NAMALWA (cell line): ENCODE measurements around the gene DUSP3.

Source experiments
- DNase-seq: peaks from one replicate; pipeline ENCODE4 v3.0.0-alpha.2; 2015; ENCODE audit warnings: low spot score

Gene DUSP3

DNA sequence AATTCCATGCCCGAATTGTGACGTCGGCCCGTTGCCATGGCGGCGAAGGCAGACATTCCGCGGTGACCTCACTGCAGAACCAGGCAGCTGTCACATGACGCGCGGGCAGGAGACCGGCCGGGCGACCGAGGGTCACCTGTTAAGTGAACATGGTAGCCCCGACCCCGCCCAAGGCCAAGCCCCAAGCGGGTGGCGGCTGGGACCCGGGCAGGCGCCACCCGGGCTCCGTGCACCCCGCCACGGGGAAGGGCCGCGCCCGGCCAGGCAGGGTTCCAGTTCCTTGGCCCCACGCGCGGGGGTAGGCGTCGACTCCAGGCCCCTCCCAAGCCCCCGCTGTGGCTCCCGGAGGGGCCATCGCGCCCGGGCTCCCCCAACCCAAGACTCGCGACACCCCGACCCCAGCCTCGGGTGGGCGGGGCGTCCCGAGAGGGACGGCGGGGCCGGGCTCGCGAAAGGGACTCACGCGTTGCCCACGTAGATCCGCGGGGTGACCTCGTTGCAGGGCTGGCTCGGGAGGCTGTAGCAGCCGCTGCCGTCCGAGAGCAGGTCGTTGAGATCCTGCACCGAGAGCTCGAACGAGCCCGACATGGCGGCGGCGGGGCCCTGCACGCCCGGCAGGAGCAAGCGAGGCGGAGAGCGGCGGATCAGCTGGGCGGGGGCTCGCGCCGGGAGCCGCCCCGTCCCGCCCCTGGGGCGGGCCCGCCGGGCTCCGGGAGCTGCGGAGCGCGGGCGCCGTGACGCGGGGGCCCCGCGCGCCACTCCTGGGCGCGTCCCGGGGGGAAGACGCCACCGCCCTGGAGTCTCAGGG, at the start of gene DUSP3:
DUSP3 (minus strand) TSS at position 641 of the 808 bp plus-strand sequence; CDS start at position 588, 53 bp downstream.
- DNase-seq = peak; percentile 68

DNA sequence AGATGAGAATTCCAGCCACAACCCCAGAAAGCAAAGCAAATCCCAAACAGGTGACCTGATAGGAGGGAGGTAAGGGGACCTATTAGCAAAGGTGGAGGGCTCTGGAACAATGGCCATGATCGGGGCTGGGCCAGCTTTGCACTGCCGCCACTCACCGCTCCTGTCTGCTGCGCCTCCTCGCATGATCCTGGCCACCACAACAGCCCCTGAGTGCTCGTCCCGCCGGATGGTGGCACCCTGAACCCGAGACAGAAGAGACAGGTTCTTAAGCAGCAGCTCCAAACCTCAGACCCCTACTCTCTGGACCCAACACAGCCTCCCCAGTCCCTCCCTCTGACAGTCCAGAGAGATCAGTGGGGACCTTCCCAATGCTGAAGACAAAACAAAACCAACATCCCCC, 48.8 kb upstream of the DUSP3 start:
- no peak for DNase-seq

DNA sequence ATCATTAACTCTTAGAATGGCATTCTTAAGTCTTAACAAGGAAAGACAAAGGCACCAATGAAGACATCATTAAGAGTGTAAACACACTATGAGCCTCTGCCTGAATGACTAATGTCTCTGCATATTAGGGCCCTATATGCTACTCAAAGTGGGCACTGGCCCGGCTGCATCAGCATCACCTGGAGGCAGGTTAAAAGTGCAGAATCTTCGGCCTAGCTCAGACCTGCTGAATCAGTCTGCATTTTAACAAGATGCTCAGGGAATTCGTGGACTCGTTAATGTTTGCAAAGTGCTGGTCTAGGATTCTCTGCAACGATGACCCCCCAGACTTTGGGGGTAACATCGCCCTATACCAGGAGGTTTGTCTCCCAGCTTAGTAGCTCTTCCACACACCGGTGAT, 47.4 kb upstream of the DUSP3 start:
- no peak for DNase-seq

DNA sequence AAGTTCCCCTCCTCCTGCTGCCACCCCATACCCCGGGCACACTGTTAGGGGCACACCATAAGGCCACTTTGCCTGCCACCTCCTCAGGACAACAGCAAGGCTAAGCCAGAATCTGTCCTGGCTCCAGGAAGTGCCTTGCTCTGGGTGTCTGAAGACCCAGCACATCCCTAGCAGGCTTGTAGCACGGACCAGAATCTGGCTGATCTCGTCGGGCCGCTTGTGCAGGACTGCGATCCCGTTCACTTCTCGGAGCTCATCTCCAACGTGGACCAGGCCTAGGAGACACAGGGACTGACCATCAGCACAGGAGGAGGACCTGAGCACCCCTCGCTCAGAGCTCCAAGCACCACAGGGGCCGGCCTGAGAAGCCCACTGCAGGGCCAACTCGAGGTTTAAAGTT, 46.8 kb upstream of the DUSP3 start:
- no peak for DNase-seq

DNA sequence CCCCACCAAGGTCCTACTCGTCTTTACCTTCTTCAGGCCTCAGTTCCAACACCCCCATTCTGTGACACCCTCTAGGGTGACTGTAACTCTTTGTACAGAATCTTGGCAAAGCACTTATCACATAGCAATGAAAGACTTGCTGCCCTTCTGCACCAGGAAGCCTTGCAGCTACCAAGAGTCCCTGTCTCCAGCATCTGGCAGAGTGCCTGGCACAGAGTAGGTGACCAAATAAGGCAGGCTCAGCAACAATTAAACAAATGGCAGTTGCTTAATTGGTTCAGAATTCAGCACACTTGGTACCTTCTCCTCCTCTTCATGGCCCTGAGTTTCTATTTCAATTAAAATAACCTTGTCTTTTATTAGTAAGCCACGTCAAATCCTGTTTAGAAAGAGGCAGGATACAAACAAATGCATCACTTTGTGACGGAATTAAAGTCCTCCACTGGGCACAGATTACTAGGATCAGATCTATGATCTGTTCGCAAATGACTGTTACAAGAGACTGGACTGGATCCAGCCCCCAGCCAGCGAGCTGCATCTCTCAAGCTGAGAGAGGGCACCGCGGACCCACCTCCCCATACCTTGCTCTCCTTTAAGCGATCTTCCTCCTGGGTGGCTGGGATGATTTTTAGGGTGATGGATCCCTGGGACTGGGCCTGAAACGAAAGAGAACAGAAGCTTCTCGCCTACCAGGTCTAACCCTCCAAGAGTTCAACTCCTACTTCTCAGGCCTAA, 44.7 kb upstream of the DUSP3 start:
- no peak for DNase-seq

DNA sequence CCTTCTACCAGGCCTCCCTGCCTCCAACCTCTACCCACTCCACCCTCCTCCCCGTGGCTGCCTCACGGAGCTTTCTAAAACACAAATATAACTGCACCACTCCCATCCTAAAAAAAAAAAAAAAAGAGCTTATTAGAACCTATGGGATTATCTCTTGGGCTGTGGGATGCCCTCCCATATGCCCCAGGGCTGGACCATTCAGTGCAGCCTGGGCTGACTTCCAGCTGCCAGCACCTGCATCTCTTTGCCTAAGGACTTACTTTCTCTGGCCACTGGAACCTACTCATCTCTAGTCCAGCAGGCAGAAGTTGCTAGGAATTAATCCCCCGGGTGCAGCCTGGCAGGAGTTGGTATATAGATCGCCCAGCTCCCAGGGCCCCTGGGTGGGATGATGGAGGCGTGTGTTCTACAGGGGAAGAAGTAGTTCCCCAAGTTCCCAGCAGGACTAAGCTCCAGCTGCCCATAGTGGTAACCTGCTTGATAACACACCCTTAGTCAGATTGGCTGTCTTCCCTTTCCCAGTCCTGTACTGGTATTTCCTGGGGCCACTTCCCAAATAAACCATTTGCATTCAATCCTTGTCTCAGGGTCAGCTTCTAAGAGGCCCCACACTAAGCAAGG, 43.9 kb upstream of the DUSP3 start:
- DNase-seq = no peak

DNA sequence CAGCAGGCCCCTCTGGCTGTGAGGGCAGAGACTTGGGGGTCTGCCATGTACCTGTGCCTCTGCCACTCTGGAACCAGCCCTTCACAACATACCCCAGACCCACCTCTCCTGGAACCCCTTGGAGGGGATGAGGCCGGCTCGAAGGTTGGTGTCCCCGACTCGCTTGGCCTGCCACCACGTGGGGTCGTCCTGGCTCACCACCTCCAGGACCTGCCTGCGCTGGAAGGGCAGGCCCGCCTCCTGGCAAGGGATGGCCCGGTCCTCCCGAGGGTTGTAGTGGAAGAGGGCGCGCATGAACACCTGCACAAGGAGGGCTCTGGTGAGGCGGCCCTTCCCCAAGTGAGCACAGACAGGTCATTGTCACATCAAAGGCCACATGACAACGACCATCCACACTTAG, 42.0 kb upstream of the DUSP3 start:
- DNase-seq = no peak

DNA sequence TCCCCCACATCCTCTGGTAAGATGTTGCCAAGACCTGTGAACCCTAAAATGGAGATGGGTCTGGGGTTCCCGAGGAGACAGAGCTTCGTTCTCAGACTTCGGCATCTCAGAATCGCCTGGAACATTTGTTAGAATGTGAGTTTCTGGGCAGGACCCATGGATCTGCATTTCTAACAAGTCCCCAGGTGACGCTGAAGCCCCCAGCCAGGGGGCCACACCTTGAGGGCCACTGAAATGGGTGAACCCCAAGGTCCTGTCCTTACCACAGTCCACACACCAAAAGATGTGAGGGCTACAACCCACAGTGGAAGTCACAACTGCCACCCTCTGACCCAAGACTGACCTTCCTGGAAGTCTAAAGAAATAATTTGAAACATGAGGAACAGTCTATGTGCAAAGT, 40.2 kb upstream of the DUSP3 start:
- DNase-seq = no peak

DNA sequence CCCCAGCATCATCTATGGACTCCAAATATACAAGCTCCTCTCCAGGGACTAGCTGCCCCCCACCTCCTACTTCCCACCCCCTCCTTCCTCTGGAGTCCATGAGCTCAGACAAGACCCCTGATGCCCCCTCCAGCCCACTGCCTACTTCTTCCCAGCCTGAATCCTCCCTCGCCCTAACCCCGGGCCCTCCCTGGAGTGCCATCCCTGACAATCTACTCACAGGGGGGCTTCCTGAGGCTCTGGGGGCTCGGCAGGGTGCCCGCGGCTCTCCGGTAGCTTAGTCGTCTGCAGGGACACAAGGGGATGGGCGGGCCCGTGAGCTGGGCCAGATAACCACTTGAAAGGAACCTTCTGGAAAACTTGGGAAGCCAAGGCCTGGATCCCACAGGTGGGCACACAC, 39.0 kb upstream of the DUSP3 start:
- DNase-seq = no peak

DNA sequence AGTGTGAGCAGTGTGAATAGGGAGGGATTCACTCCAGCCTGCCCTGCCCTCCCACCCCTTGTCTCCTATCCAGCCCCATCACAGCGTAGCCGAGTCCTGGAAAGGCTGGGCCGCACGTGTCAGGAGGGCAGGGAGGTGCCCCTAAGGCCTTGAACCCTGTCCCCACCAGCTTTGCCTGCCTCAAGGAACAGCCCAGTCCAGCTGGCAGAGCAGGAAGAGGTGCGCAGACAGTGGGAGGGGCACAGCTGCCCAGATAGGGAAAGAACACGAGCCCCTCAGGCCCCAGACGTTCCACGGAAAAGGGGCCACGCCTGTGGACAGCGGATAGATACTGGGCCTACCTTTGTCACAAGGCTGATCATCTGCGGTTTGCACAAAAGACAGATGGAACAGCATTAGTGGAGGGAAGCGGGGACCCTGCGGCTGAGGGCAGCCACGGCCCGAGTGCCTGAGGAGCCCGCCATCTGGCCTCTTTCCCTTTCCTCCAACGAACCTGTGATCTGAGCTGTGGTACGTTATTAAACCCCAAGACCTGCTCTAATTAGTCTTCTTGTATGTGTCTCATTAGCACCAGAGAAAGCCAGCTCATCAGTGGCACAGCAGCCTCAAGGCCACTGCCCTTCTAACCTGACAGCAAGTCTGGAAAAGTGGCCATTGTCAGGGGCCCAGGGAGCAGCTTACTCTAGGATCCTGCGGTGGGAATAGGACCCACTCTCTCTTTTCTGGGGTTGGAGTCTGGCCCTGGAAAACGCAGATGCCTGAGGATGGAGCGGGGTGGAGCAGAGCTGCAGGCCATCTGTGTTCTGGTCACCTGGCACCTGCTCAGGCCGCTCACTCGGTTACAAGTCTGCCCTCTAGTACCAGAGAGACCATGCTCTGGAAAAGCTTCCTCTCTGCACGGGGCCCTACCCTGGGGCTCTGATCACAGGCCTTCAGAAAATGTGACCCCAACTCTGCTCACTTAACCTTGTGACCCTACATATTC, 37.9 kb upstream of the DUSP3 start:
- no peak for DNase-seq

DNA sequence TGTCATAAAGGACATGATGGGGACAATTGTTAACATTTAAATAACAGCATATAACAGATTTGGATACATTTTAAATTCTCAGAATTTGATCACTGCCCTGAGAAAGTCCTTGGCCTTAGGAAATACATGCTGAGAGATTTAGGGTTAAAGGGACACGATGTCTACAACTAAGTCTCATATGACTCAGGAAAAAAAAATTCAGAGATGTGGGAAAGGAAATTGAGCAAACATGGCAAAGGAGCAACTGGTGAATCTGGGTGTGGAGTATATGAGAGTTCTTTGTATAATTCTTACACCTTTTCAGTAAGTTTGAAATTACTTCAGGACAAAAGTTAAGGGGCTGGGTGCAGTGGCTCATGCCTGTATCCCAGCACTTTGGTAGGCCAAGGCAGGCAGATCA, 35.9 kb upstream of the DUSP3 start:
- DNase-seq = no peak

DNA sequence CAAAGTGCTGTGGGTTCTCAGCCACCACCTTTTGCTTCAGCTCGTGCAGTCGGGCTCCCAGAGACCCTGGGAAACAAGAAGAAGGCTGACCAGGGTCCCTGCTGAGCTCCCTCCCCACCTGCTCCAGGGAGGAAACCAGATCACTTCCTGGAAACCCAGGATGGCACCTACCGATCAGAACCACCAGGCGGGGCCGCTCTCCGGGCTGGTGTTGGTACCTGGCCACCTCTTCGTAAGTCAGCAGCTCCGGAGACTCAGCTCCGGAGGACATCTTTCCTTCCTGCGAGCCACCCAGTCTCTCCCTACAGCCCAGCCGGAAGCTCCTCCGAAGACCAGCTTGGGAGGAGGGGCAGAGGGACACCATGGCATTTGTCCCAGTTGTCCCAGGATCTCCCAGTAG, 35.2 kb upstream of the DUSP3 start:
- no peak for DNase-seq

DNA sequence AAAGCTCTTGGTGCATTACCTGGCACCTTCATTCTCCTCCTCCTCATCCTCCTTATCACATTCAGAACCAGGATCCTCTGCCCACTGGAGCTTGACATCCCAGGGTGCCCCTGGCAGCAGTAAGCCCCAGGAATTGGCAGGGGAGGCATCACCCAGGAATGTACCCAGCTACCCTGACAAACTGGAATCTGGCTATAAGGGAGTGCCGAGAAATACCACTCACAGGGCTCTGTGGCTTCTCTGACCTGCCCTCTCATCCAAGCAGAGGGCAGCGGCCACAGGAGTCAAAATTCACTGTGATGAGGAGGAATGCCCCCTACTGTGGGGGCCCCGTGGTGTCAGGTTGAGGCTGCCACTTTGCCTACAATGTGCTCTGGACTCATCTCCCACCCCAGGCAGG, 34.6 kb upstream of the DUSP3 start:
- DNase-seq = no peak

DNA sequence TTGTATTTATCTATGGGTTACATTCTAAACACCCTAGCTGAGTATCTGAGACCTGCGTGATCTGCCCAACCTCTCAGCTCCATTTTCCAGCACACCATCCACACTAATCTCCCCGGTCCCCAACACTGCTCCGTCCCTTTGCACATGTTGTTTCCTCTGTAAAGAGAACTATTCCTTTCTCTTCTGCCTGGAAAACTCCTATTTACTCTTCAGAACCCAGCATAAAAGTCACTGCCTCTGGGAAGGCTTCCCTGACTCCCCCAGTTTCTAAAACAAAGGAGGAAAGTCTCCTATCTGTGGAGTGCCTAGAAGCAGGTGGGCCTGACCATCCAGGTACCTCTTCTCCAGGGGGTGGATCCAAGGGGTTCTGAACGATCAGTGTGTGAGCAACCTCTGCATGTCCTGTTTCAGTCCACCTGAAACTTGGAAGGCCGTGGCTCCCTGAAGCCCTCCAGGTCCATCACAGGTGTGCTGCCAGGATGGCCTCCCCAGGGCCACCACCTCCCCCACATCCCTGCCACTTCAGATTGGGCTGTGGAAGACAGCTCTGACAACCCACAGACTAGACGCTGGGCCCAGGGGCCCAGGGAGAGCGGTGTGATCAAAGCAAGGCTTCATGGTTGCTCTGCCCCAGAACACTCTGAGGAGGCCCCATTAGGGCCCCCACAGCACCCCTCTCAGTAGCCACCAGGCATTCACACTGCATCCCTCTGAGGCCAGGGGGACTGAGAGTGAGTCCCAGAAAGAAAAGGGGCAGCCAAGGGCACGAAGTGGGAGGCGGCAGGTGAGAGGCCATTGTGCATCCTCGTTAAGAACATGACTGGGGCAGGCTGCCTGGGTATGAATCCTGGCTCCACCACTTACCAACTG, 33.9 kb upstream of the DUSP3 start:
- DNase-seq = no peak

DNA sequence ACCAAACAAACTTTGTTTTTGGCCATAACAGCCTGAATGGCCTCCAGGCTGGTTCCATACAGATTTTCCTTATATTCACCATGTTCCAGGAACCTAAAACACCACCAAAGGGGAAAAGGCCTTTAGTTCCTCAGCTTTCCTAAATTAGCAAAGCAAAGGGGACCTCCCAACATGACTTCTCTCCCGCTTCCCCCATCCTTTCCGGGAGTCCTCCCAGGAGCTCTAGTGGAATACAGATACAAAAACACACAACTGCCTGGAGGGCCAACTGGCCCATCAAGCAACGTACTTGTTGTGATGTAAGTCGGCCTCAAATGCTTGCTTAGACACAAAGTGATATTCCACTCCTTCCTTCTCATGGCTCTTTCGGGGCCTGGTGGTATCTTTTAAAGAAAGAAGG, 32.0 kb upstream of the DUSP3 start:
- DNase-seq = no peak

DNA sequence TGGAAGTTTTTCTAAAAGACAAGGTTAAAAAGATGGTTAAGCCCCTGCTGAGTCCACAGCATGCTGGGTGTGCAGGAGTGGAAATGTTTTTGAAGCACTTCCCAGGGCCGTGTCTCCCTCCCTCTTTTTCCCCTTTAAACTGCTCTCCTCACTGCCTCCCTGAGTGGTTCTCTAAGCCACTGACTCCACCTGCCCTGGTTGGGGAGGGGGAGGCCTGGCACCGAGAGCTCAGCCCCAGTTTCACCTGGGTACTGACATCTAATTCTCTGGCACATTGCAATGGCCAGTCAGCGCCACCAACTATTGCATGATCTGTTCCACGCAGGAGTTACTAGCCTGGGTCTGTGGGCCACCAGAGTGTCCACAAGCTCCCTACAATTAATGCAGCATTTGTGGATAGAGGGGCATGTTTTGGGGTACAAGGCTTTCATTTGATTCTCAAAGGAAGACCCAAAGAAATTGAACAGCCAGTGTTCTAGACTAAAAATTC, 31.5 kb upstream of the DUSP3 start:
- no peak for DNase-seq

DNA sequence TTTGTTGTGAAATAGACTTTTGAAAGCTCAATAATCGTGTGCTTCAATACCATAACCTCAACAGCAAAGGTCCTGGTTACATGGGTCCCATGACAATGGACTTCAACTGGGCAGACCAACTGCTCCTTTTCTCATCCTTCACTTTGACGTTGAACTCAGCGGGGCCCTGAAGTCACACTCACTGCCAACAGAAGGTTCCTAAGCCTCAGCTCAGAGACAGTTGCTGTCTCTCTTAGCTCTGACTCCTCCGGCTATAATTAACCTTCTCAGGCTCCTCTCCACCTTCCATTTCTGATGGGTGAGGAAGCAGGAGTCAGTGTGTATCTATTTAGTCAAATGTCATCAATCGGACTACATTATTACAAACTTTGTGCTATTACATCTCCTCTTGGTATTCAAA, 30.3 kb upstream of the DUSP3 start:
- no peak for DNase-seq

DNA sequence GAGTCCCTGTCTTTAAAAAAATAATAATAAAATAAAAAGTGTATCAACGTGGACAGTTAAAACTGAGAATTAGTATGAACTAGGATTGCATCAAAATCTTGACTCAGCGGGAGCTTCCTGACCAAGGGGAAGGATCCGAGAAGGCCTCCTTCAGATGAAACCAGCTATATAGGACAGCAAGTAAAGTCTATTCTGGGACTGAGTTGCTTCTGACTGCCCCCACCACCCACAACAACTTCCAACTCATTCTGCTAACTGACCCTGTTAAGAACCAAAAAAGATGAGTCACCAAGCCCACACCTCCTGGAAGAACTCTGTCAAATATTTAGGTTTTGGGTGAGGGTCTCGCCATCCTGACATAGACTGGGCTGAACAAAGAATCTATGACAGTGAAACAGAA, 29.3 kb upstream of the DUSP3 start:
- no peak for DNase-seq

DNA sequence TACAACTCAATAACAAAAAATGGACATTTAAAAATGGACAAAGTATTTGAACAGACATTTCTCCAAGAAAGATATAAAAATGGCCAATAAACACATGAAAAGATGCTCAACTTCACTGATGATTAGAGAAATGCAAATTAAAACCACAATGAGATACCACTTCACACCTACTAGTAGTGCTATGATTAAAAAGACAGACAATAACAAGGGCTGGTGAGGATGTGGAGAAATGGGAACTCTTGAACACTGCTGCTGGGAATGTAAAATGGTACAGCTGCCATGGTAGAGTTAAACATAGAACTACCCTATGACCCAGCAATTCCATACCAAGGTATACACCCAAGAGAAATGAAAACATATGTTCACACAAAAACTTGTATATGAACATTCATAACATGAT, 26.3 kb upstream of the DUSP3 start:
- DNase-seq = no peak

DNA sequence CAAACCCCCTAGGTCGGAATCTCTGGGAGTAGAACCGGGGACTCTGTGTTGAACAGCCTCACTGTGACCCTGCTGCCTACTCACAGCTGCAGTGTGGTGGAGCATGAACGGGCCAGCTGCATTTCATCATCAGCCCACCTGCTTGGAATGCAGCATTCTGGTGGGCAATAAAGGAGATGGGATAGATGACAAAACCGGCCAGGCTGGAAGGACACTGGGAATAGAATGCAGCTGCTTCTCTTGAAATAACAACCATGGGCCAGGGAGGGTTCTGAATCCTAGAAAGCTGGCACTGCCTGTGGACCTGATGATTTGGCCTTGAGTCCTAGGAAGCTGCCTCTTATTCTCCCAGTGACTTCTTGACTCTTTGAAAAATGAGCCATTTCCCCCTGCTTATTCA, 25.0 kb upstream of the DUSP3 start:
- peak; percentile 20 for DNase-seq

DNA sequence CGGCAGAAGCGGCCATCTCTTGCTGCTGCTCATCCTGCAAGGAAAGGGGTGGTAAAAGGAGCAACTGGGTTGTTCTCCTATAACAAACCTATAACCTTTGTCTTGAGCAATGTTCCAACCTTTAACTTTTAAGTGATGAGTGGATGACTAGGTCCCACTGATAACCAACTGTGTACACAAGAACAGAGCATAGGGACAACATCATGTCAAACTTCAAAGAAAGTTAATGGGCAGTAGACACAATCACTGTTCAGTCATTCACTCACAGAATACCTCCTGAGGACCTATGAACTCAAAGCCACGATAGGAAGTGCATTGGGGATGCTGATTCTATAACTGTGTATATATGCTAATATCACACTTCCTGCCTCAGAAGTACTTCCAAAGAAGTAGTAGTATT, 23.1 kb upstream of the DUSP3 start:
- no peak for DNase-seq
